Activated CD4-positive, alpha-beta memory T cell treated with anti-CD3 and anti-CD28 coated beads, Interleukin-2, amount 10 ng/mL, durations not matched to agents 7 days and 5 days (primary cell): ENCODE data around the gene WDR81. TPM values are rescaled to one million over a fixed set of nuclear protein-coding genes. Genes with fewer than 3 reads are reported as not detected.

Source experiments
- CTCF ChIA-PET: fragments of 350-600 bp; sonication (Branson Sonifier 250); formaldehyde crosslinking; loops from one replicate; lab custom pipeline; 2021; ENCODE audit warnings: antibody characterized with exemption, inconsistent platforms; lab: Charles Lee
- POLR2A ChIA-PET: fragments of 350-600 bp; sonication (Branson Sonifier 250); formaldehyde crosslinking; loops from one replicate; lab custom pipeline; 2021; ENCODE audit warnings: antibody characterized with exemption; lab: Charles Lee
- DNase-seq: peaks from one replicate; pipeline ENCODE4 v3.0.0-alpha.2; 2020
- H3K27ac Mint-ChIP-seq: one replicate; pipeline ENCODE4 v1.8.0; 2021; ENCODE audit warnings: mild to moderate bottlenecking, mixed read lengths
- H3K27me3 Mint-ChIP-seq: one replicate; pipeline ENCODE4 v1.8.0; 2021; ENCODE audit warnings: mixed read lengths
- H3K36me3 Mint-ChIP-seq: one replicate; pipeline ENCODE4 v1.8.0; 2021; ENCODE audit warnings: low read depth, mixed read lengths
- H3K4me1 Mint-ChIP-seq: one replicate; pipeline ENCODE4 v1.8.0; 2021; ENCODE audit warnings: mixed read lengths
- H3K4me3 Mint-ChIP-seq: one replicate; pipeline ENCODE4 v1.8.0; 2021; ENCODE audit warnings: mild to moderate bottlenecking, mixed read lengths
- H3K9me3 Mint-ChIP-seq: one replicate; pipeline ENCODE4 v1.8.0; 2021; ENCODE audit warnings: mixed read lengths
- total RNA-seq, 2 experiments: library from RNA; stranded (reverse); gene quantifications; one replicate each; pipeline ENCODE4 v1.2.3, GENCODE V29; 2021

Gene WDR81
- total RNA-seq, 2 experiments from 2014 or later = 33.3 to 35.1 TPM

- no peak for DNase-seq
- CTCF ChIA-PET = interaction anchor here (0.7 to 4.5 kb wide), 14 partner anchors 9 to 115 kb away, joined by 3 to 46 read pairs (median 4); no protein-coding TSS in a partner anchor
- Mint-ChIP-seq H3K27ac (no peak overlapping the region), H3K27me3 (no peaks in the 10 kb centered on the region), H3K4me3 (no peak overlapping the region), H3K4me1 (peaks cover 5% of the 10 kb centered on the region), H3K36me3 (peaks cover 64% of the 10 kb centered on the region), H3K9me3 (no peaks in the 10 kb centered on the region)
- POLR2A ChIA-PET = interaction anchor here (0.5 to 1.7 kb wide), 7 partner anchors 15 to 115 kb away, joined by 3 to 10 read pairs (median 5); partner anchors contain the start of genes RPA1, SMYD4 and WDR81
These were observed 59.5 kb downstream of the WDR81 start for GRCh38 chr17:1783834-1784611.

GRCh38 chr17:1785930-1786329 is 61.4 kb downstream of the WDR81 start:
- CTCF ChIA-PET = interaction anchor here (1.2 kb wide), 1 partner anchor 14 kb away, joined by 3 read pairs; no protein-coding TSS in a partner anchor
- no peaks in the 10 kb centered on the region for H3K9me3 Mint-ChIP-seq
- no peaks in the 10 kb centered on the region for H3K27me3 Mint-ChIP-seq
- DNase-seq = no peak
- H3K36me3 Mint-ChIP-seq = peaks cover 57% of the 10 kb centered on the region
- no peak overlapping the region for H3K4me3 Mint-ChIP-seq
- POLR2A ChIA-PET = interaction anchor here (1.3 kb wide), 1 partner anchor 12 kb away, joined by 4 read pairs; no protein-coding TSS in a partner anchor
- H3K4me1 Mint-ChIP-seq = peaks cover 5% of the 10 kb centered on the region
- H3K27ac Mint-ChIP-seq = no peak overlapping the region

- H3K4me1 Mint-ChIP-seq = peaks cover 5% of the 10 kb centered on the region
- no peak for DNase-seq
- H3K4me3 Mint-ChIP-seq = no peak overlapping the region
- no peaks in the 10 kb centered on the region for H3K9me3 Mint-ChIP-seq
- ChIA-PET CTCF (no interaction called here), POLR2A (interaction anchor here (1.3 kb wide), 1 partner anchor 13 kb away, joined by 4 read pairs; no protein-coding TSS in a partner anchor)
- H3K27me3 Mint-ChIP-seq = no peaks in the 10 kb centered on the region
- H3K36me3 Mint-ChIP-seq = peaks cover 56% of the 10 kb centered on the region
- no peak overlapping the region for H3K27ac Mint-ChIP-seq
These were observed 62.2 kb downstream of the WDR81 start for GRCh38 chr17:1786708-1787107.

GRCh38 chr17:1787301-1787902 is 62.9 kb downstream of the WDR81 start:
- Mint-ChIP-seq H3K36me3 (peaks cover 49% of the 10 kb centered on the region), H3K27ac (no peak overlapping the region), H3K27me3 (no peaks in the 10 kb centered on the region), H3K4me1 (peaks cover 5% of the 10 kb centered on the region), H3K9me3 (no peaks in the 10 kb centered on the region), H3K4me3 (no peak overlapping the region)
- ChIA-PET CTCF (interaction anchor here (1.2 kb wide), 1 partner anchor 66 kb away, joined by 4 read pairs; no protein-coding TSS in a partner anchor), POLR2A (interaction anchor here (1.3 kb wide), 1 partner anchor 14 kb away, joined by 4 read pairs; no protein-coding TSS in a partner anchor)
- DNase-seq = no peak

Other genes with a start within 250 kb of the WDR81 start
- 10 to 100 TPM; 59.3 to 64.8 TPM for gene MYO1C, start 232.0 kb upstream of the WDR81 start, total RNA-seq
- 10 to 100 TPM; 52.4 to 58.1 TPM for gene INPP5K, start 208.1 kb upstream of the WDR81 start, total RNA-seq
- gene PITPNA, start 161.9 kb upstream of the WDR81 start, total RNA-seq = 10 to 100 TPM; 46.4 to 47.8 TPM
- gene SLC43A2, start 95.9 kb upstream of the WDR81 start, total RNA-seq = under 1 TPM; 0.73 to 0.85 TPM
- 1 to 10 TPM; 2.8 to 3.2 TPM for gene SCARF1, start 79.0 kb upstream of the WDR81 start, total RNA-seq
- gene RILP, start 74.8 kb upstream of the WDR81 start, total RNA-seq = 1 to 10 TPM; 7.5 to 8.7 TPM
- gene PRPF8, start 39.8 kb upstream of the WDR81 start, total RNA-seq = 100 to 1,000 TPM; 264 to 267 TPM
- under 1 TPM; 0.65 to 0.75 TPM for gene TLCD2, start 14.3 kb upstream of the WDR81 start, total RNA-seq
- gene SERPINF2, start 18.2 kb downstream of the WDR81 start, total RNA-seq = under 1 TPM; 0.23 to 0.55 TPM
- gene SERPINF1, start 37.4 kb downstream of the WDR81 start, total RNA-seq = not detected
- 10 to 100 TPM; 27.4 to 29.3 TPM for gene SMYD4, start 105.2 kb downstream of the WDR81 start, total RNA-seq
- gene RPA1, start 105.3 kb downstream of the WDR81 start, total RNA-seq = 100 to 1,000 TPM; 176 to 186 TPM